HepG2 (cell line): Measurements from ENCODE around the gene PPP2R2B. TPM values are rescaled to one million over a fixed set of nuclear protein-coding genes. Genes with fewer than 3 reads are reported as not detected.

ENCODE experiments used
- ATAC-seq: fragments of 200-7000 bp; cut with Tn5 transposase; 3 replicates; pipeline ENCODE4 v1.9.1; 2020; ENCODE audit warnings: mild to moderate bottlenecking, moderate library complexity
- BruUV-seq: library from RNA; stranded (reverse); fragments of 400-500 nt; replicated peaks from 2 replicates; lab custom pipeline; 2021; lab: Mats Ljungman, UMichigan
- CTCF ChIA-PET: fragments of 300-600 bp; formaldehyde crosslinking; extraction: SDS; loops from one replicate; lab custom pipeline; 2021; ENCODE audit warnings: low total read pairs, inconsistent platforms, low intra/inter-chr PET ratio; lab: Yijun Ruan, JAX
- POLR2A ChIA-PET: fragments of 350-600 bp; sonication (Branson Sonifier 250); formaldehyde crosslinking; loops from one replicate; lab custom pipeline; 2020; ENCODE audit warnings: antibody characterized with exemption, inconsistent platforms; lab: Yijun Ruan, JAX
- DNase-seq: peaks from one replicate; pipeline ENCODE4 v3.0.0-alpha.2; 2015; ENCODE audit warnings: low spot score
- FAIRE-seq: peaks from 3 replicates; lab custom pipeline; 2011; peaks lifted over from hg19 to GRCh38; lab: Jason Lieb, UNC
- H2AFZ ChIP-seq: one replicate; pipeline ENCODE4 v1.6.1; 2011; ENCODE audit warnings: low read length, inconsistent platforms
- H3K27ac ChIP-seq: fragments of 300-600 bp; 3 replicates; pipeline ENCODE4 v1.8.0; 2011; ENCODE audit warnings: mixed run types, mild to moderate bottlenecking, mixed read lengths, low read length, inconsistent platforms; ENCODE audit not compliant: insufficient read depth; ENCODE audit errors: extremely low read length
- H3K27me3 ChIP-seq, 2 experiments: fragments of 200-600 bp in 1 of 2; 2 replicates in 1 of 2; 3 replicates in 1 of 2; pipeline versions ENCODE4 v1.6.0 to v1.8.0; 2011; ENCODE audit warnings: low read length in 2 of 2, mild to moderate bottlenecking in 2 of 2, moderate library complexity in 2 of 2, inconsistent platforms in 1 of 2; ENCODE audit not compliant: insufficient read depth in 2 of 2, control insufficient read depth in 1 of 2
- H3K36me3 ChIP-seq, 2 experiments: fragments of 200-600 bp in 1 of 2; replicated peaks in 1 of 2; 2 replicates in 1 of 2; 3 replicates in 1 of 2; pipeline versions ENCODE4 v1.5.1 to v1.8.0; 2011; ENCODE audit warnings: low read length in 2 of 2, inconsistent platforms in 1 of 2; ENCODE audit not compliant: insufficient read depth in 2 of 2, control insufficient read depth in 1 of 2
- H3K4me1 ChIP-seq: 2 replicates; pipeline ENCODE4 v1.5.1; 2012; ENCODE audit warnings: low read length, inconsistent platforms; ENCODE audit not compliant: insufficient read depth
- H3K4me2 ChIP-seq: 2 replicates; pipeline ENCODE4 v1.6.0; 2011; ENCODE audit warnings: low read depth, low read length, inconsistent platforms
- H3K4me3 ChIP-seq, 3 experiments: fragments of 200-600 bp in 1 of 3; sonication (generic), shearing (Covaris generic) in 1 of 3; replicated peaks in 1 of 3; 2 replicates each; pipeline ENCODE4 v1.5.1; 2011 to 2016; ENCODE audit warnings: low read length in 3 of 3, inconsistent platforms in 2 of 3, low read depth in 2 of 3, mild to moderate bottlenecking in 2 of 3, control low read depth in 1 of 3, mixed read lengths in 1 of 3; ENCODE audit not compliant: insufficient read depth in 1 of 3
- H3K79me2 ChIP-seq: one replicate; pipeline ENCODE4 v1.6.1; 2011; ENCODE audit warnings: low read length, inconsistent platforms; ENCODE audit not compliant: insufficient read depth
- H3K9ac ChIP-seq: 2 replicates; pipeline ENCODE4 v1.6.0; 2011; ENCODE audit warnings: mild to moderate bottlenecking, low read depth, low read length, inconsistent platforms; ENCODE audit not compliant: insufficient read depth
- H3K9me3 ChIP-seq: 2 replicates; pipeline ENCODE4 v1.5.1; 2012; ENCODE audit warnings: mild to moderate bottlenecking, low read length
- H4K20me1 ChIP-seq: 2 replicates; pipeline ENCODE4 v1.6.0; 2011; ENCODE audit warnings: inconsistent platforms, mild to moderate bottlenecking, low read length, moderate library complexity; ENCODE audit not compliant: insufficient read depth
- SP140L ChIP-seq: sonication (generic); formaldehyde crosslinking; IDR thresholded peaks from 2 replicates; pipeline ENCODE4 v1.4.0; 2020; ENCODE audit warnings: missing genetic modification reagents, borderline replicate concordance
- TAF1 ChIP-seq: sonication (generic); formaldehyde crosslinking; IDR thresholded peaks from 2 replicates; pipeline ENCODE4 v1.4.0; 2020; ENCODE audit warnings: missing genetic modification reagents
- TBX3 ChIP-seq: fragments of 450-650 bp; IDR thresholded peaks from 2 replicates; pipeline ENCODE4 v1.6.1; 2017; ENCODE audit warnings: antibody characterized with exemption, mild to moderate bottlenecking, inconsistent platforms, borderline replicate concordance
- ZBTB3 ChIP-seq: sonication (generic); formaldehyde crosslinking; IDR thresholded peaks from 2 replicates; pipeline ENCODE4 v1.4.0; 2020; ENCODE audit warnings: low read depth, mild to moderate bottlenecking, moderate library complexity, missing genetic modification reagents, borderline replicate concordance
- WGBS: methylation state at CpG from one replicate; pipeline ENCODE4 v1.1.6; 2017; ENCODE audit warnings: low lambda C conversion rate; 5-methylcytosine and 5-hydroxymethylcytosine counted together
- in situ Hi-C: cut with HindIII; loops from 2 replicates; pipeline ENCODE4 v1.10.0; 2017; ENCODE audit warnings: low pct_unique_long_range_greater_than_20kb; ENCODE audit not compliant: extremely low pct_ligation_motif_present
- intact Hi-C: fragments of 100-400 bp; cut with micrococcal nuclease; formaldehyde crosslinking; loops from one replicate; pipeline ENCODE4 v1.10.0; 2022; ENCODE audit not compliant: unreplicated experiment
- polyA plus RNA-seq, 8 experiments: library from polyadenylated mRNA; depleted of rRNA in 3 of 8; stranded (reverse) in 7 of 8; unstranded in 1 of 8; fragments of >200 nt; fragmentation: Illumina TruSeq in 4 of 8; extraction: Trizol in 4 of 8; gene quantifications; 2 replicates each; pipeline versions ENCODE4 v1.2.1 to v1.2.3, GENCODE V29; 2011 to 2016; ENCODE audit warnings: low read depth in 4 of 8, missing spikeins in 1 of 8, mixed read lengths in 1 of 8; ENCODE audit not compliant: insufficient read depth in 1 of 8
- total RNA-seq, 5 experiments: library from RNA; depleted of rRNA; stranded (reverse); fragments of >200 nt; fragmentation: Illumina TruSeq; extraction: Trizol; gene quantifications; 2 replicates each; pipeline ENCODE4 v1.2.3, GENCODE V29; 2016; ENCODE audit warnings: low read depth in 1 of 5
- TF ChIP-seq, protein P1 (sequence below): sonication (generic); formaldehyde crosslinking; IDR thresholded peaks from 2 replicates; pipeline ENCODE4 v1.5.1; 2020; ENCODE audit warnings: missing genetic modification reagents, mild to moderate bottlenecking, borderline replicate concordance
- TF ChIP-seq, protein P2 (sequence below): sonication (generic); formaldehyde crosslinking; conservative IDR thresholded peaks from 2 replicates; pipeline ENCODE4 v1.8.0; 2022; ENCODE audit warnings: low read depth, missing genetic modification reagents
- TF ChIP-seq, protein P3 (sequence below): sonication (generic); formaldehyde crosslinking; IDR thresholded peaks from 2 replicates; pipeline ENCODE4 v1.5.1; 2020; ENCODE audit warnings: mild to moderate bottlenecking, missing genetic modification reagents, borderline replicate concordance
- TF ChIP-seq, protein P4 (sequence below): sonication (generic); formaldehyde crosslinking; IDR thresholded peaks from 2 replicates; pipeline ENCODE4 v1.5.0; 2020; ENCODE audit warnings: mild to moderate bottlenecking, missing genetic modification reagents, borderline replicate concordance

Gene PPP2R2B
- total and polyA plus RNA-seq, 2 of the 13 experiments (the other 11 are each of a cell fraction or from before 2014, with no cell fraction given): not detected

DNA sequence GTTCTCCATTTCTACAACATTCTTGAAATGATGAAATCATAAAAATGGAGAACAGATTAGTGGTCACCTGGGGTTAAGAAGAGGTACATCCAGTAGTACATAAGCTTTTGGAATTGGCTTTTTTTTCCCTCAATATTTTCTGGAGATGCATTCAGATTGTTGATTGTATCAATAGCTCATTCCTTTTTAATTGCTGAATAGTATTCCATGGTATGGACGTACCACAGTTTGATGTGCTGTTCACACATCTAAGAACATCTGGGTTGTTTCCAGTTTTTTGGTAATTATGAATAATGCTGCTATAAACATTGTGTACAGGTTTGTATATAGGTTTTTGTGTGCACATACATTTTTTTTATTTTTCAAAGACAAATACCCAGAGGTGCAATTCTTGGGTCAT lies 130.0 kb downstream of the PPP2R2B start (continued):
- TF ChIP-seq, protein P1, sequence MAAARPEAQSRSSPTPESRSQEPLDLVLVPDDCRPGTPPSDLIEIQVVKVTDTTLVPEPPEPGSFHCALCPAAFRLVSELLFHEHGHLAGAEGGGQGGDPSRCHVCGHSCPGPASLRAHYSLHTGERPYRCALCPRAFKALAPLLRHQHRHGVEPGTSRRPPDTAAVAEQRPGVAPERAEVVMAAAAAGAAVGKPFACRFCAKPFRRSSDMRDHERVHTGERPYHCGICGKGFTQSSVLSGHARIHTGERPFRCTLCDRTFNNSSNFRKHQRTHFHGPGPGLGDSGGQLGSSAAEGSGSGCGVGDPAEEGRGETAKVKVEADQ: no peak
- TF ChIP-seq, protein P2, sequence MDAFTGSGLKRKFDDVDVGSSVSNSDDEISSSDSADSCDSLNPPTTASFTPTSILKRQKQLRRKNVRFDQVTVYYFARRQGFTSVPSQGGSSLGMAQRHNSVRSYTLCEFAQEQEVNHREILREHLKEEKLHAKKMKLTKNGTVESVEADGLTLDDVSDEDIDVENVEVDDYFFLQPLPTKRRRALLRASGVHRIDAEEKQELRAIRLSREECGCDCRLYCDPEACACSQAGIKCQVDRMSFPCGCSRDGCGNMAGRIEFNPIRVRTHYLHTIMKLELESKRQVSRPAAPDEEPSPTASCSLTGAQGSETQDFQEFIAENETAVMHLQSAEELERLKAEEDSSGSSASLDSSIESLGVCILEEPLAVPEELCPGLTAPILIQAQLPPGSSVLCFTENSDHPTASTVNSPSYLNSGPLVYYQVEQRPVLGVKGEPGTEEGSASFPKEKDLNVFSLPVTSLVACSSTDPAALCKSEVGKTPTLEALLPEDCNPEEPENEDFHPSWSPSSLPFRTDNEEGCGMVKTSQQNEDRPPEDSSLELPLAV (CRISPR knock-in tag): no peak
- TF ChIP-seq, protein P3, sequence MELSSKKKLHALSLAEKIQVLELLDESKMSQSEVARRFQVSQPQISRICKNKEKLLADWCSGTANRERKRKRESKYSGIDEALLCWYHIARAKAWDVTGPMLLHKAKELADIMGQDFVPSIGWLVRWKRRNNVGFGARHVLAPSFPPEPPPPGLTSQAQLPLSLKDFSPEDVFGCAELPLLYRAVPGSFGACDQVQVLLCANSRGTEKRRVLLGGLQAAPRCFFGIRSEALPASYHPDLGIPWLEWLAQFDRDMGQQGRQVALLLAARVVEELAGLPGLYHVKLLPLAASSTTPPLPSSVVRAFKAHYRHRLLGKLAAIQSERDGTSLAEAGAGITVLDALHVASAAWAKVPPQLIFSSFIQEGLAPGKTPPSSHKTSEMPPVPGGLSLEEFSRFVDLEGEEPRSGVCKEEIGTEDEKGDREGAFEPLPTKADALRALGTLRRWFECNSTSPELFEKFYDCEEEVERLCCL: no peak
- TF ChIP-seq TBX3 (no peak), TAF1 (CRISPR knock-in tag) (no peak)
- TF ChIP-seq, all 625 proteins: peak for 0

DNA sequence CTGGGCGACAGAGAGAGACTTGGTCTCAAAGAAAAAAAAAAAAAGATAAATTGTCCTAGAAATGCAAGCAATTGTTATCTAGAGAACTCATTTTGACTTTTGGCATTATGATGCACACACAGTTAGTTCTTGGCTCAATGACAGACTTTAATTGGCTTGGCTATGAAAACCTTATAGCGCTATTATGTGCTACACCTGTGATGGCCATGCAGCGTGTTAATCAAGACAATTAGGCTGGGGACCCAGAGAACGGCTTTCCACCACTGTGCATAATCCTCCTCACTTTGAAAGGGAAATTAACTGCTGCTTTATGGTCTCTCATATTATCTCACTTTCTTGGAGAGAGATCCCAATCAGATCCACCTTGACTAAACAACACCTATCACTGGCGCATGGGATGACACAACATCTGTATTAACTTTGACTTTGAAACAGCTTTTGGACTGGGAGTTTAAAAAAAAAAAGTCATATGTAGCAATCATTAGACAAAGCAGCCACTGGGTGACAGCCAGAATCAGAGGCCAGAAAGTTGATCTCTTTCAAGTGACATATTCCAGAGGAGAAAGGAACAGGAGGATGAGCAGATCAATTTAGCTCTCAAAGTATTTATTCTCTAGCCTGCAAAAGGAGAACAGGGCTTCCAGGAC lies 132.5 kb downstream of the PPP2R2B start:
- no peak for ATAC-seq
- CTCF ChIA-PET: no interaction called here
- 49% methylated on average over 5 of the region's 5 CpGs for WGBS
- in situ Hi-C loops (no loop called here), intact Hi-C loops (no loop called here)
- no peaks in the 10 kb centered on the region for H3K9me3 ChIP-seq
- TF ChIP-seq SP140L (CRISPR knock-in tag) (no peak), ZBTB3 (CRISPR knock-in tag) (no peak)
- TF ChIP-seq, protein P4, sequence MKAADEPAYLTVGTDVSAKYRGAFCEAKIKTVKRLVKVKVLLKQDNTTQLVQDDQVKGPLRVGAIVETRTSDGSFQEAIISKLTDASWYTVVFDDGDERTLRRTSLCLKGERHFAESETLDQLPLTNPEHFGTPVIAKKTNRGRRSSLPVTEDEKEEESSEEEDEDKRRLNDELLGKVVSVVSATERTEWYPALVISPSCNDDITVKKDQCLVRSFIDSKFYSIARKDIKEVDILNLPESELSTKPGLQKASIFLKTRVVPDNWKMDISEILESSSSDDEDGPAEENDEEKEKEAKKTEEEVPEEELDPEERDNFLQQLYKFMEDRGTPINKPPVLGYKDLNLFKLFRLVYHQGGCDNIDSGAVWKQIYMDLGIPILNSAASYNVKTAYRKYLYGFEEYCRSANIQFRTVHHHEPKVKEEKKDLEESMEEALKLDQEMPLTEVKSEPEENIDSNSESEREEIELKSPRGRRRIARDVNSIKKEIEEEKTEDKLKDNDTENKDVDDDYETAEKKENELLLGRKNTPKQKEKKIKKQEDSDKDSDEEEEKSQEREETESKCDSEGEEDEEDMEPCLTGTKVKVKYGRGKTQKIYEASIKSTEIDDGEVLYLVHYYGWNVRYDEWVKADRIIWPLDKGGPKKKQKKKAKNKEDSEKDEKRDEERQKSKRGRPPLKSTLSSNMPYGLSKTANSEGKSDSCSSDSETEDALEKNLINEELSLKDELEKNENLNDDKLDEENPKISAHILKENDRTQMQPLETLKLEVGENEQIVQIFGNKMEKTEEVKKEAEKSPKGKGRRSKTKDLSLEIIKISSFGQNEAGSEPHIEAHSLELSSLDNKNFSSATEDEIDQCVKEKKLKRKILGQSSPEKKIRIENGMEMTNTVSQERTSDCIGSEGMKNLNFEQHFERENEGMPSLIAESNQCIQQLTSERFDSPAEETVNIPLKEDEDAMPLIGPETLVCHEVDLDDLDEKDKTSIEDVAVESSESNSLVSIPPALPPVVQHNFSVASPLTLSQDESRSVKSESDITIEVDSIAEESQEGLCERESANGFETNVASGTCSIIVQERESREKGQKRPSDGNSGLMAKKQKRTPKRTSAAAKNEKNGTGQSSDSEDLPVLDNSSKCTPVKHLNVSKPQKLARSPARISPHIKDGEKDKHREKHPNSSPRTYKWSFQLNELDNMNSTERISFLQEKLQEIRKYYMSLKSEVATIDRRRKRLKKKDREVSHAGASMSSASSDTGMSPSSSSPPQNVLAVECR (CRISPR knock-in tag): no peak
- no peak for DNase-seq
- H2AFZ ChIP-seq: no peak overlapping the region
- H3K36me3 ChIP-seq: no peaks in the 10 kb centered on the region
- H3K27ac ChIP-seq: no peak overlapping the region
- no TSS peak for BruUV-seq
- H3K4me1 ChIP-seq: no peaks in the 10 kb centered on the region
- H3K79me2 ChIP-seq: no peaks in the 10 kb centered on the region
- no peak for FAIRE-seq
- no peaks in the 10 kb centered on the region for H4K20me1 ChIP-seq
- H3K27me3 ChIP-seq: no peaks in the 10 kb centered on the region
- no peak overlapping the region for H3K4me3 ChIP-seq
- POLR2A ChIA-PET: no interaction called here
- H3K4me2 ChIP-seq: no peak overlapping the region
- no peak overlapping the region for H3K9ac ChIP-seq
